Neural crest cell (in vitro differentiated cells): ENCODE results near the gene ADM. TPM values are rescaled to one million over a fixed set of nuclear protein-coding genes. Genes with fewer than 3 reads are reported as not detected.

Source experiments
- DNase-seq: peaks from one replicate; pipeline ENCODE4 v3.0.0; 2021; ENCODE audit warnings: low read depth, mixed read lengths, low spot score
- H3K27ac Mint-ChIP-seq: one replicate; pipeline ENCODE4 v1.8.0; 2021; ENCODE audit warnings: mild to moderate bottlenecking, mixed read lengths; ENCODE audit not compliant: unreplicated experiment
- H3K27me3 Mint-ChIP-seq: 2 replicates; pipeline ENCODE4 v1.8.0; 2021; ENCODE audit warnings: low read depth, mild to moderate bottlenecking, mixed read lengths
- H3K36me3 Mint-ChIP-seq: 2 replicates; pipeline ENCODE4 v1.8.0; 2021; ENCODE audit warnings: low read depth, mild to moderate bottlenecking, mixed read lengths
- H3K4me1 Mint-ChIP-seq: 2 replicates; pipeline ENCODE4 v1.8.0; 2021; ENCODE audit warnings: mixed read lengths
- H3K4me3 Mint-ChIP-seq: one replicate; pipeline ENCODE4 v1.8.0; 2021; ENCODE audit warnings: mild to moderate bottlenecking, mixed read lengths
- H3K9me3 Mint-ChIP-seq: 2 replicates; pipeline ENCODE4 v1.8.0; 2021; ENCODE audit warnings: mixed read lengths
- CTCF ChIP-seq: fragments of 200-600 bp; sonication (generic); conservative IDR thresholded peaks from 2 replicates; pipeline ENCODE4 v1.5.0; 2021; ENCODE audit warnings: antibody characterized with exemption, mild to moderate bottlenecking
- total RNA-seq: library from RNA; stranded (reverse); gene quantifications from 2 replicates; pipeline ENCODE4 v1.2.1, GENCODE V29; 2021

Gene ADM
- total RNA-seq, 1 donor from 2014 or later, result 13.9 TPM

GRCh38 chr11:10325277-10326011, 20.6 kb downstream of the ADM start:
- H3K36me3 Mint-ChIP-seq, result no peaks in the 10 kb centered on the region
- DNase-seq, result no peak
- H3K4me1 Mint-ChIP-seq, result peaks cover 22% of the 10 kb centered on the region
- H3K9me3 Mint-ChIP-seq, result no peaks in the 10 kb centered on the region
- no peaks in the 10 kb centered on the region for H3K27me3 Mint-ChIP-seq
- TF ChIP-seq CTCF, result no peak
- no peak overlapping the region for H3K4me3 Mint-ChIP-seq
- H3K27ac Mint-ChIP-seq, result no peak overlapping the region

GRCh38 chr11:10326012-10326964, 21.4 kb downstream of the ADM start:
- no peaks in the 10 kb centered on the region for H3K9me3 Mint-ChIP-seq
- peaks cover 19% of the 10 kb centered on the region for H3K4me1 Mint-ChIP-seq
- DNase-seq, result no peak

GRCh38 chr11:10327254-10327653, 22.4 kb downstream of the ADM start:
- Mint-ChIP-seq H3K36me3 (no peaks in the 10 kb centered on the region), H3K27ac (no peak overlapping the region), H3K9me3 (no peaks in the 10 kb centered on the region), H3K4me3 (no peak overlapping the region), H3K27me3 (no peaks in the 10 kb centered on the region), H3K4me1 (peaks cover 19% of the 10 kb centered on the region)
- TF ChIP-seq CTCF, result no peak
- no peak for DNase-seq

More at GRCh38 chr11:10326012-10326964, 21.4 kb downstream of the ADM start:
- Mint-ChIP-seq H3K27ac (peak overlapping the region; percentile 30), H3K27me3 (no peaks in the 10 kb centered on the region), H3K4me3 (no peak overlapping the region), H3K36me3 (no peaks in the 10 kb centered on the region)
- no peak for TF ChIP-seq CTCF

GRCh38 chr11:10328314-10329098, 23.6 kb downstream of the ADM start:
- no peaks in the 10 kb centered on the region for H3K36me3 Mint-ChIP-seq
- no peak overlapping the region for H3K4me3 Mint-ChIP-seq
- H3K4me1 Mint-ChIP-seq, result peaks cover 8% of the 10 kb centered on the region
- no peak overlapping the region for H3K27ac Mint-ChIP-seq
- no peaks in the 10 kb centered on the region for H3K27me3 Mint-ChIP-seq
- no peaks in the 10 kb centered on the region for H3K9me3 Mint-ChIP-seq
- no peak for TF ChIP-seq CTCF
- no peak for DNase-seq

GRCh38 chr11:10329356-10329755, 24.5 kb downstream of the ADM start:
- no peak overlapping the region for H3K27ac Mint-ChIP-seq

More at GRCh38 chr11:10329356-10329755, 24.5 kb downstream of the ADM start:
- TF ChIP-seq CTCF, result no peak
- H3K36me3 Mint-ChIP-seq, result no peaks in the 10 kb centered on the region
- peaks cover 3% of the 10 kb centered on the region for H3K4me1 Mint-ChIP-seq
- H3K9me3 Mint-ChIP-seq, result no peaks in the 10 kb centered on the region
- no peak overlapping the region for H3K4me3 Mint-ChIP-seq
- DNase-seq, result no peak
- H3K27me3 Mint-ChIP-seq, result peaks cover 1% of the 10 kb centered on the region
